Left lung (tissue), 10 donors: ENCODE measurements around the gene LDHA. TPM values are rescaled to one million over a fixed set of nuclear protein-coding genes. Genes with fewer than 3 reads are reported as not detected.
"Not testable (repeated sequence)": the region's sequence is repeated elsewhere in the genome, so short reads cannot be mapped to it uniquely, and the experiment has no call there.

Experiments used
- ATAC-seq: fragments of 200-7000 bp; cut with Tn5 transposase; one replicate; pipeline ENCODE4 v1.9.1; 2020; ENCODE audit warnings: moderate library complexity
- DNase-seq, 4 donors: peaks; one replicate each; pipeline ENCODE4 v3.0.0-alpha.2; 2013 to 2020
- H3K27ac ChIP-seq, 2 donors: fragments of 200-600 bp; sonication (generic) in 1 of 2; one replicate each; pipeline versions ENCODE4 v1.5.0 to v1.8.0; 2020 to 2021
- H3K27me3 ChIP-seq, 2 donors: fragments of 200-600 bp; sonication (generic) in 1 of 2; one replicate each; pipeline versions ENCODE4 v1.5.0 to v1.8.0; 2020 to 2021
- H3K36me3 ChIP-seq, 2 donors: fragments of 200-600 bp; sonication (generic) in 1 of 2; one replicate each; pipeline versions ENCODE4 v1.5.0 to v1.8.0; 2020 to 2021
- H3K4me1 ChIP-seq, 2 donors: fragments of 200-600 bp; one replicate each; pipeline ENCODE4 v1.8.0; 2021
- H3K4me3 ChIP-seq, 2 donors: fragments of 200-600 bp; sonication (generic) in 1 of 2; one replicate each; pipeline versions ENCODE4 v1.5.0 to v1.8.0; 2020 to 2021; ENCODE audit warnings: mild to moderate bottlenecking in 1 of 2
- H3K9me3 ChIP-seq, 2 donors: fragments of 200-600 bp; sonication (generic) in 1 of 2; one replicate each; pipeline versions ENCODE4 v1.5.0 to v1.8.0; 2020 to 2021
- CTCF ChIP-seq, 2 donors: fragments of 200-600 bp; sonication (generic) in 1 of 2; IDR thresholded peaks; one replicate each; pipeline versions ENCODE4 v1.5.0 to v1.8.0; 2021; ENCODE audit warnings: antibody characterized with exemption in 2 of 2
- intact Hi-C, 2 donors: fragments of 100-400 bp; cut with DNase I; formaldehyde crosslinking; loops; one replicate each; pipeline versions ENCODE4 v1.11.2 to v1.14.2; 2022
- polyA plus RNA-seq, 6 donors: library from polyadenylated mRNA; unstranded; fragments of 120-200 nt; gene quantifications; one replicate each; pipeline ENCODE4 v1.2.1, GENCODE V29; 2013; ENCODE audit not compliant: insufficient read length in 6 of 6
- total RNA-seq, 2 donors: library from RNA; stranded (reverse); fragmentation: NEBNext Ultra II Directional; extraction: Animal tissue kit (Norgen Biotek cat#: 25700); gene quantifications; one replicate each; pipeline ENCODE4 v1.2.1, GENCODE V29; 2021
- donor health status: DM: no; HTN: yes; CAD: no.
- donor health status: DM: no; HTN: no; CAD: no.

LDHA gene
- total and polyA plus RNA-seq, 8 donors = 283 to 550 (median 386) TPM

DNA sequence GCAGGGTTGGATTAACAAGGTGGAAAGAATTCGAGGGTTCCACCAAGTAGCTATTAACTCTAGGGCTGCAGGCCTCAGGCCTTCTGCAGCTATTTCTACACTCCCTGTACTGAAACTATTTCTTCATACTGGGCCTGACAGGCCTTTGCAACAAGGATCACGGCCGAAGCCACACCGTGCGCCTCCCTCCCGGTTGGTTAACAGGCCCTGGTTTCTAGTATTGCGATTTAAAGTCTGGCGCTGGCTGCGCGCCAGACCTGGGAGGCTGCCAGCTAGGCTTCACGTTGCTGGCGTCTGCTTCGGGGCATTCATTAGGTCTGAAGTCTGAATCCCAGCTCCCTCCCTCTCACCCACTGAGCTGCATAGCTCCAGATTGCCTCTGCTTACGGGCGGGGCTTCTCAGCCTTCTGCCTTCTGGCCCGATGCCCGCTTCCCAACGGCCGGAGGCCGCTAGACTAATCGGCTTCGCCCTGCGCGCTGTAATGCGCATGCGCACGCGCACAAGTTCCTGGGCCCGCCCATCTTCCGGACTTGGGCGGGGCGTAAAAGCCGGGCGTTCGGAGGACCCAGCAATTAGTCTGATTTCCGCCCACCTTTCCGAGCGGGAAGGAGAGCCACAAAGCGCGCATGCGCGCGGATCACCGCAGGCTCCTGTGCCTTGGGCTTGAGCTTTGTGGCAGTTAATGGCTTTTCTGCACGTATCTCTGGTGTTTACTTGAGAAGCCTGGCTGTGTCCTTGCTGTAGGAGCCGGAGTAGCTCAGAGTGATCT lies 1.6 kb downstream of the LDHA start:
- peaks cover 7 to 48% of the 10 kb centered on the region in 2 donors for H3K4me1 ChIP-seq
- peak overlapping the region; percentile 96 for H3K27ac ChIP-seq
- H3K9me3 ChIP-seq = no peaks in the 10 kb centered on the region
- H3K4me3 ChIP-seq = peak overlapping the region; percentile 80 to 87
- intact Hi-C loops = no loop called here
- peak; percentile 98 to 100 (median 100) for DNase-seq
- no peak for TF ChIP-seq CTCF (IDR thresholded peaks at IDR 0.05)
- H3K27me3 ChIP-seq = no peaks in the 10 kb centered on the region
- ATAC-seq = peak; percentile 88
- H3K36me3 ChIP-seq = peaks cover 0 to 46% of the 10 kb centered on the region in 2 donors

DNA sequence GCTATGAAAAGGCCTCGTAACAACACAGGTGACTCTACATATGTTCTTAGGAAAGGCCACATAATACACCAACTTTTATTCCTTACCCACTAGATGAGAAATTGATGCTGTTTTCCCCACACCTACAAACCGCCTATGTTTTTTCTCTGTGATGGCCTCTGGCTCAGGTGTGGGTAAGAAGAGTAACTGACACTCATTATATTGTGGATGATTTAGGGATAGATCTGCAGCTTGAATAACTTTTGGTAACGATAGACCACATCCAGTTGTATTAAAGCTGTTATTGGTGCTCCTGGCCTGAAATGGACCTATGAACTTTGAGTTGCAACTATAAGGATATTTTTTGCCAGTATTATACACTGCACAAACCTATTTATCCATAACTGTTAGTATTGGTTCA lies 3.6 kb downstream of the LDHA start:
- Histone ChIP-seq H3K4me1 (peaks cover 7 to 37% of the 10 kb centered on the region in 2 donors), H3K27ac (no peak overlapping the region), H3K9me3 (no peaks in the 10 kb centered on the region), H3K36me3 (peaks cover 0 to 67% of the 10 kb centered on the region in 2 donors), H3K4me3 (no peak overlapping the region), H3K27me3 (no peaks in the 10 kb centered on the region)
- no peak for ATAC-seq
- intact Hi-C loops = no loop called here
- DNase-seq = no peak
- TF ChIP-seq CTCF (IDR thresholded peaks at IDR 0.05) = no peak

DNA sequence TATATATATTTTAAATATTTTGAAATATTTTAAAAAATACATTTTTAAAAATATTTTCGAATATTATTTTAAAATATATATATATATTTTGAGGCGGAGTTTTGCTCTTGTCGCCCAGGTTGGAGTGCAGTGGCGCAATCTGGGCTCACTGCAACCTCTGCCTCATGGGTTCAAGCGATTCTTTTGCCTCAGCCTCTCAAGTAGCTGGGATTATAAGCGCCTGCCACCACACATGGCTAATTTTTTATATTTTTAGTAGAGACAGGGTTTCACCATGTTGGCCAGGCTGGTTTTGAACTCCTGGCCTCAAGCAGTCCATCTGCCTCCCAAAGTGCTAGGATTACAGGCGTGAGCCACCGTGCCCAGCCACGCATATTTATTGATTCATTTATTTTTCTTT lies 6.7 kb downstream of the LDHA start:
- H3K9me3 ChIP-seq, H3K4me3 ChIP-seq, H3K27ac ChIP-seq, DNase-seq, H3K27me3 ChIP-seq, ATAC-seq, intact Hi-C loops: not testable (repeated sequence)
- Histone ChIP-seq H3K4me1 (peaks cover 0 to 25% of the 10 kb centered on the region in 2 donors), H3K36me3 (peaks cover 0 to 98% of the 10 kb centered on the region in 2 donors)

- intact Hi-C loops = no loop called here
- no peak for TF ChIP-seq CTCF (IDR thresholded peaks at IDR 0.05)
- ATAC-seq = no peak
- Histone ChIP-seq H3K4me1 (peaks cover 0 to 3% of the 10 kb centered on the region in 2 donors), H3K27ac (no peak overlapping the region), H3K9me3 (no peaks in the 10 kb centered on the region), H3K4me3 (no peak overlapping the region), H3K27me3 (no peaks in the 10 kb centered on the region), H3K36me3 (peaks cover 0 to 100% of the 10 kb centered on the region in 2 donors)
- no peak for DNase-seq
These were observed 9.7 kb downstream of the LDHA start for GRCh38 chr11:18404062-18404461.

DNA sequence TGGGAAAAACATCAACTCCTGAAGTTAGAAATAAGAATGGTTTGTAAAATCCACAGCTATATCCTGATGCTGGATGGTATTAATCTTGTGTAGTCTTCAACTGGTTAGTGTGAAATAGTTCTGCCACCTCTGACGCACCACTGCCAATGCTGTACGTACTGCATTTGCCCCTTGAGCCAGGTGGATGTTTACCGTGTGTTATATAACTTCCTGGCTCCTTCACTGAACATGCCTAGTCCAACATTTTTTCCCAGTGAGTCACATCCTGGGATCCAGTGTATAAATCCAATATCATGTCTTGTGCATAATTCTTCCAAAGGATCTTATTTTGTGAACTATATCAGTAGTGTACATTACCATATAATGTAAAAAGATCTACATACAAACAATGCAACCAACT lies 13.0 kb downstream of the LDHA start:
- H3K4me3 ChIP-seq, H3K27ac ChIP-seq, H3K27me3 ChIP-seq, DNase-seq, intact Hi-C loops, H3K9me3 ChIP-seq, H3K4me1 ChIP-seq: not testable (repeated sequence)
- peak; percentile 28 for ATAC-seq
- H3K36me3 ChIP-seq = peaks cover 0 to 68% of the 10 kb centered on the region in 2 donors

DNA sequence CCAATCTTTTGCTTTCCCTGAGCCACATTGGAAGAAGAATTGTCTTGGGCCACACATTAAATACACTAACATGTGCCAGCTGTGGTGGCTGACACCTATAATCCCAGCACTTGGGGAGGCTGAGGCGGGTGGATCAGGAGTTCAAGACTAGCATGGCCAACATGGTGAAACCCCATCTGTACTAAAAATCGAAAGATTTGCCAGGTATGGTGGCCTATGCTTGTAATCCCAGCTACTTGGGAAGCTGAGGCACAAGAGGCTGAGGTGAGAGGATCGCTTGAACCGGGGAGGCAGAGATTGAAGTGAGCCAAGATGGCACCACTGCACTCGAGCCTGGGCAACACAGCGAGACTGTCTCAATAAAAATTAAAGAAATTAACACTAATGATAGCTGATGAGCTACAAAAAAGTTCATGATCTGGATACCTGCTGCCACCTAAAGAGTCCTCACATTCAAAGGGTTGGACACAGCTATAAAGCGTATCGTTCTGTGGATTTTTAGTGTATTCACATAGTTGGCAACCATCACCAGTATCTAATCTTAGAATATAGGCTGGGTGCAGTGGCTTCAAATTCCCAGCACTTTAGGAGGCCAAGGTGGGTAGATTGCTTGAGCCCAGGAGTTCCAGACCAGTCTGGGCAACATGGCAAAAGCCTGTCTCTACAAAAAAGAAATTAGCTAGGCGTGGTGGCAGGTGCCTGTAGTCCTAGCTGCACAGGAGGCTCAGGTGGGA lies 14.4 kb downstream of the LDHA start:
- Histone ChIP-seq H3K4me1 (no peaks in the 10 kb centered on the region), H3K27me3 (no peaks in the 10 kb centered on the region), H3K9me3 (no peaks in the 10 kb centered on the region), H3K27ac (no peak overlapping the region), H3K36me3 (peaks cover 0 to 54% of the 10 kb centered on the region in 2 donors), H3K4me3 (no peak overlapping the region)
- no peak for TF ChIP-seq CTCF (IDR thresholded peaks at IDR 0.05)
- DNase-seq = no peak
- no peak for ATAC-seq
- intact Hi-C loops = no loop called here
